HG03139 (cell line): ENCODE data around the gene ZC3H14.
A peak's percentile ranks its signal among the peaks of the same experiment; 100 is the strongest.

Experiments
- ATAC-seq: cut with Tn5 transposase; IDR thresholded peaks from one replicate; pipeline ENCODE4 v1.9.1; 2021; ENCODE audit not compliant: unreplicated experiment

ZC3H14 gene

GRCh38 chr14:88599761-88600439 lies 37.1 kb downstream of the ZC3H14 start:
- peak; percentile 88 for ATAC-seq

- ATAC-seq = no peak
These were observed 41.4 kb downstream of the ZC3H14 start for GRCh38 chr14:88604212-88604611.

- ATAC-seq = no peak
These were observed 42.8 kb downstream of the ZC3H14 start for GRCh38 chr14:88605594-88605993.

GRCh38 chr14:88607829-88608228 lies 45.0 kb downstream of the ZC3H14 start:
- no peak for ATAC-seq

GRCh38 chr14:88611878-88612277 lies 49.0 kb downstream of the ZC3H14 start:
- no peak for ATAC-seq

GRCh38 chr14:88612981-88613380 lies 50.1 kb downstream of the ZC3H14 start:
- no peak for ATAC-seq

GRCh38 chr14:88613552-88614010 lies 50.7 kb downstream of the ZC3H14 start:
- no peak for ATAC-seq

GRCh38 chr14:88614218-88614907 lies 51.5 kb downstream of the ZC3H14 start:
- ATAC-seq = no peak

- ATAC-seq = no peak
These were observed 53.9 kb downstream of the ZC3H14 start for GRCh38 chr14:88616697-88617096.

- no peak for ATAC-seq
These were observed 54.6 kb downstream of the ZC3H14 start for GRCh38 chr14:88617479-88617878.

- no peak for ATAC-seq
These were observed 55.6 kb downstream of the ZC3H14 start for GRCh38 chr14:88618476-88618875.

- ATAC-seq = no peak
These were observed 58.3 kb downstream of the ZC3H14 start for GRCh38 chr14:88621100-88621499.

- ATAC-seq = no peak
These were observed 62.8 kb downstream of the ZC3H14 start for GRCh38 chr14:88625671-88626070.

GRCh38 chr14:88628033-88628432 lies 65.2 kb downstream of the ZC3H14 start:
- ATAC-seq = no peak

GRCh38 chr14:88628462-88628861 lies 65.6 kb downstream of the ZC3H14 start:
- no peak for ATAC-seq

- ATAC-seq = no peak
These were observed 67.7 kb downstream of the ZC3H14 start for GRCh38 chr14:88630565-88630964.

- ATAC-seq = no peak
These were observed 68.3 kb downstream of the ZC3H14 start for GRCh38 chr14:88631091-88631490.

GRCh38 chr14:88632512-88632911 lies 69.7 kb downstream of the ZC3H14 start:
- no peak for ATAC-seq

GRCh38 chr14:88639221-88639620 lies 76.4 kb downstream of the ZC3H14 start:
- ATAC-seq = no peak

- ATAC-seq = no peak
These were observed 97.2 kb downstream of the ZC3H14 start for GRCh38 chr14:88660056-88660455.

- peak; percentile 81 for ATAC-seq
These were observed 104.9 kb downstream of the ZC3H14 start for GRCh38 chr14:88667555-88668273.
